Thymus (tissue), 11 donors: ENCODE data around the gene GSTP1. TPM values are rescaled to one million over a fixed set of nuclear protein-coding genes. Genes with fewer than 3 reads are reported as not detected.
"Not testable (repeated sequence)": the region's sequence is repeated elsewhere in the genome, so short reads cannot be mapped to it uniquely, and the experiment has no call there.

Source experiments
- DNase-seq, 9 donors: peaks; one replicate each; pipeline ENCODE4 v3.0.0-alpha.2; 2013; ENCODE audit warnings: low spot score in 9 of 9, low read depth in 6 of 9, missing footprints in 1 of 9
- H3K27ac ChIP-seq, 2 donors: one replicate each; pipeline ENCODE4 v1.5.1; 2013; ENCODE audit warnings: control low read depth in 1 of 2, low read depth in 1 of 2, low read length in 1 of 2, mild to moderate bottlenecking in 1 of 2, moderate library complexity in 1 of 2
- H3K27me3 ChIP-seq, 2 donors: one replicate each; pipeline ENCODE4 v1.5.1; 2013; ENCODE audit warnings: low read length in 1 of 2; ENCODE audit not compliant: control insufficient read depth in 2 of 2, insufficient read depth in 1 of 2
- H3K36me3 ChIP-seq, 2 donors: one replicate each; pipeline ENCODE4 v1.5.1; 2013; ENCODE audit warnings: low read length in 1 of 2, mild to moderate bottlenecking in 1 of 2, moderate library complexity in 1 of 2; ENCODE audit not compliant: control insufficient read depth in 2 of 2, insufficient read depth in 2 of 2
- H3K4me1 ChIP-seq, 2 donors: one replicate each; pipeline ENCODE4 v1.5.1; 2013; ENCODE audit warnings: low read length in 2 of 2; ENCODE audit not compliant: control insufficient read depth in 2 of 2, insufficient read depth in 2 of 2
- H3K4me3 ChIP-seq, 2 donors: one replicate each; pipeline ENCODE4 v1.5.1; 2013; ENCODE audit warnings: low read length in 2 of 2, control low read depth in 1 of 2, mild to moderate bottlenecking in 1 of 2
- H3K9me3 ChIP-seq, 2 donors: one replicate each; pipeline ENCODE4 v1.5.1; 2013; ENCODE audit warnings: low read length in 1 of 2, mild to moderate bottlenecking in 1 of 2; ENCODE audit not compliant: control insufficient read depth in 2 of 2, insufficient read depth in 1 of 2
- whole genome bisulfite sequencing: extraction: QIAGEN DNeasy Blood & Tissue Kit; methylation state at CpG from one replicate; pipeline ENCODE4 v1.1.7; 2013; 5-methylcytosine and 5-hydroxymethylcytosine counted together
- polyA plus RNA-seq: library from polyadenylated mRNA; stranded (reverse); fragments of 200-250 nt; gene quantifications from one replicate; pipeline ENCODE4 v1.2.3, GENCODE V29; 2013
- total RNA-seq: library from RNA; stranded (reverse); fragments of 120-200 nt; gene quantifications from one replicate; pipeline ENCODE4 v1.2.4, GENCODE V29; 2013
- donor health status: healthy.

GSTP1 gene
- total and polyA plus RNA-seq, 2 donors = 389 to 630 TPM

DNA sequence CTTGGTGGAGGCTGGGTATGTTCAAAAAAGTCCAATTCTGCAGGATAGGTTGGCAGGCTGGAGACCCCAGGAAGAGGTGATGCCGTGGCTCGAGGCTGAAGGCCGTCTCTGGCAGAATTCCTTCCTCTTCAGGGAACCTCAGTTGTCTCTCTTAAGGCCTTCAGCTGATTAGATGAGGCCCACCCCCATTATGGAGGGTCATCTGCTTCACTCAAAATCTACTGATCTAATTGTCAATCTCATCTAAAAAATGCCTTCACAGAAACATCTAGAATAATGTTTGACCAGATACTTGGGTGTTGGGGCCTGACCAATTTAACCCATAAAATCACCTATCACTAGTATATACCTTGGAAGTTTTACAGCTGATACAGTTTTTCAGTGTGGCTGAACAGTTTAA is 27.4 kb upstream of the GSTP1 start:
- no peak overlapping the region for H3K27ac ChIP-seq
- WGBS = 84% methylated on average over 3 of the region's 3 CpGs
- no peak overlapping the region for H3K4me3 ChIP-seq
- H3K27me3 ChIP-seq = peaks cover 0 to 2% of the 10 kb centered on the region in 2 donors
- no peaks in the 10 kb centered on the region for H3K36me3 ChIP-seq
- peaks cover 0 to 7% of the 10 kb centered on the region in 2 donors for H3K9me3 ChIP-seq
- H3K4me1 ChIP-seq = peaks cover 0 to 2% of the 10 kb centered on the region in 2 donors
- DNase-seq = no peak

DNA sequence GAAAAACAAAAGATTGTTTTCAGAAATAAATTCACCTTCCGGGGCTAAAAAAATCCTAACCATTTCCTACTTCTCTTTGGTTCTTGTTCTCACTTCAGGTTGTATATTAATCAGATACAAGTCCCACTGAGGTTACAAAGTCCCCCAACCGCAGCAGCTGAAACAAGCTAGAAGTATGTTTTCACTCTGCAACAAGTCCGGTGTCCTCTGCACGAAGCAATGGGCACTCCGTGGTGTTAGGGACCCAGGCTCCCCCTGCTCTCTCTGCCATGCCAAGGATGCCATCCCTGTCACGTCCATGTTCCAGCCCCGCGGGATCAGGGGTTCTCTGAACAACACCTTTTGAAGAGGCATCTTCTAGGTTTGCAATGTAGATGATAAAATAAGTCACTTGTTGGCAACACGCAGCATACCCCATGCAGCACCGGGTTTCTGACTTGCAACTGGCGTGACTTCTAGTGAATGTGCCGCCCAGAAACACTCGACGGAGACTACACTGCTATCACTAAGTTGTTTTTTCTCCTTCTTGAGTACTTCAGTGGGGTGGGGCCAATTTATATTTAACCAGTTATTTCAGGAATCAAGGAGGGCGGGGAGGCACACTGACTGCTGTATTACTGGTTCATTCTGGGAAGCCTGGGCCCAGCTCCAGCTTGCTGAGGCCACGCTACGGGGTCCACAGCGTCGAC is 25.4 kb upstream of the GSTP1 start:
- Histone ChIP-seq H3K27me3 (peaks cover 0 to 2% of the 10 kb centered on the region in 2 donors), H3K4me3 (no peak overlapping the region), H3K9me3 (no peaks in the 10 kb centered on the region), H3K36me3 (no peaks in the 10 kb centered on the region), H3K4me1 (peaks cover 0 to 2% of the 10 kb centered on the region in 2 donors), H3K27ac (no peak overlapping the region)
- WGBS = 93% methylated on average over 19 of the region's 19 CpGs
- DNase-seq = no peak

DNA sequence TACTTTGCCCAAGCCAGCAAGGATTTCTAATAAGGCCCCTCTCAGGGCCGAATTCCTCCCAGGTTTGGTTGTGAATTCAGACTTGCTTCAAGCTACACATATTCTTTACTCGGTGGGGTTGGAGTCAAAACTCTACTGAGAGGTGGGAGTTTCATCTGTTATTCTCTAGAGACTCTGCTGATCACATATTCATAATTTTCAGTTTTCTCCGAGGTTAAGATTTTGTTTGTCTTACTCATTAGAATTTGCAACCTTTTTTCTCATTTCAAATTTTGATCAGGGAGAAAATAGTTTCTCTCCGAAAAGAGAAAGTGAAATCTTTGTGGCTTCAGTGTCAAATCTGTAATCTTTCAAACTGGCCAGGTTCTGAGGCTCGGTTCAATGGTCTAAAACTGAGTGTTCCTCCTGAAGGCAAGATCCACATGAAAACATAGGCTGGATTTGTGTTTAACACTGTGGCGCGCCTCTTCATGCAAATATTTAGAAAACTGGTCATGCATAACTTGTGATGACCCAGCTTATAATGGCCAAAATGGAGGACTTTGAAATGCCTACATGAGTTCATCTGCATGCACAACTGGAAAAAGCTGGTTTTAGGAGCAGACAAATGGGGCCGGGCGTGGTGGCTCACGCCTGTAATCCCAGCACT is 21.5 kb upstream of the GSTP1 start:
- Histone ChIP-seq H3K27ac (no peak overlapping the region), H3K4me1 (peaks cover 0 to 2% of the 10 kb centered on the region in 2 donors), H3K27me3 (peaks cover 0 to 5% of the 10 kb centered on the region in 2 donors), H3K4me3 (no peak overlapping the region), H3K36me3 (no peaks in the 10 kb centered on the region), H3K9me3 (no peaks in the 10 kb centered on the region)
- DNase-seq = no peak
- WGBS = 78% methylated on average over 10 of the region's 10 CpGs

DNA sequence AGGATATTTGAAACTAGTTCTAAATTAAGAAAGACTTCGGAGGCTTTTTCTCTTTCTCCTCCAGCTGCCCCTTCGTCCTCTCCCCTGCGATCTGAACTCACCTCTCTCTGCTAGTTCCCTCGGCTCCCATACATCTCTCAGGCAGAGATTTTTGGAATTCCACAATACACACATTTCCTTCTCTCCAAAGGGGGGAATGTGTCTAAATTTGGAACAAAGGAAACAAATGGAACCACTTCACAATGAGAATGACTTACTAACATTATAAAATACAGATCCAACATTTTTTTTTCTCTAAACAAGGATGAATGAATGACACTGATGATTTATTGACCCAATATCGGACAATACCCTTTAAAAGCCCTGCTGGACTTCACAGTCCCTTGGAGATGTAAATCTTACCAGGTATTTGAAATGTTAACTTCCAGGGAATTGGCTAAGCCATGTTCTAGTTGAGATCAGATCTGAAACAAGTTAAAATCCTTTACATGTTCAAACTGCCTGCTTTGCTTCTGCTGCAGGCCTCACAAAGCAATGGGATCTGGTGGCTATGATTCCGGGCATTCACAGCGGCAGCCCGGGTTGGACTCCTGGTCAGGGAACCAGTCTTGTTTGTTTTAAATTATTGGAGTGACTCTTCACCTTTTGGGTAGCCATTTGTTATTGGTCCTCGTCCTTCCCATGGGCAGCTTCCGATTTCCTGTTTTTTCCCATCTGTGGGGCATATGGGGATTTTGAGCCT is 20.5 kb upstream of the GSTP1 start:
- Histone ChIP-seq H3K4me3 (no peak overlapping the region), H3K27me3 (peaks cover 0 to 5% of the 10 kb centered on the region in 2 donors), H3K4me1 (peaks cover 0 to 2% of the 10 kb centered on the region in 2 donors), H3K9me3 (no peaks in the 10 kb centered on the region), H3K27ac (no peak overlapping the region), H3K36me3 (no peaks in the 10 kb centered on the region)
- WGBS = 93% methylated on average over 10 of the region's 10 CpGs
- no peak for DNase-seq

DNA sequence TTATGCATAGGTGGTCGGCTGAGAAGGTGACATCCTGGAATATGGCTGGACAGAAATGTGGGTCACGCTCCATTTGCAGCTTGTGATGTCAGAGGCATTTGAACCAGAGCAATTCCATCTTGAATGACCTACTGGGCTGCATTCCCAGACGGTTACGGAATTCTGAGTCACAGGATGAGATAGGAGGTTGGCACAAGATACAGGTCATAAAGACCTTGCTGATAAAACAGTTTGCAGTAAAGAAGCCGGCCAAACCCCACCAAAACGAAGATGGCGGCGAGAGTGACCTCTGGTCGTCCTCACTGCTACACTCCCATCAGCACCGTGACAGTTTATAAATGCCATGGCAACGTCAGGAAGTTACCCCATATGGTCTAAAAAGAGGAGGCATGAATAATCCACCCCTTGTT is 19.9 kb upstream of the GSTP1 start:
- H3K4me3 ChIP-seq, H3K27ac ChIP-seq, H3K9me3 ChIP-seq, H3K36me3 ChIP-seq, DNase-seq, H3K4me1 ChIP-seq, H3K27me3 ChIP-seq: not testable (repeated sequence)
- WGBS = 91% methylated on average over 11 of the region's 11 CpGs

DNA sequence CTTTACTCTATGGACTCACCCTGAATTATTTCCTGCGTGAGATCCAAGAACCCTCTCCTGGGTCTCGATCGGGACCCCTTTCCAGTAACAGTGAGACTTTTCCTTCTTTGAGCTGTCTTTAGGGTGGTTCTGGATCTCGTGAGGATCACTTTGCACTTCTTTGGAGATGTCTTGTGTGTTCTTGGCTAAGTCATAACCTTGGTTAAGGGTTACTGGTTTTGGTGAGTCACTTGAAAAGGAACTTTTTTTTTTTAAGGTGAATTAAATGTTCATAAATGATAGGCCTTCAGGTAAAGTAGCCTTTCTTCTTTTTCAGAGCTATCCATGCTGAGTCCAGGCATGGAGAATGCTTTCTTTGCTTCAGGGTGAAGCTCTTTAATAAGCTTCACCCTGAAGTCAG is 19.4 kb upstream of the GSTP1 start:
- H3K27me3 ChIP-seq = peaks cover 0 to 3% of the 10 kb centered on the region in 2 donors
- WGBS = 95% methylated on average over 4 of the region's 4 CpGs
- no peak overlapping the region for H3K27ac ChIP-seq

DNA sequence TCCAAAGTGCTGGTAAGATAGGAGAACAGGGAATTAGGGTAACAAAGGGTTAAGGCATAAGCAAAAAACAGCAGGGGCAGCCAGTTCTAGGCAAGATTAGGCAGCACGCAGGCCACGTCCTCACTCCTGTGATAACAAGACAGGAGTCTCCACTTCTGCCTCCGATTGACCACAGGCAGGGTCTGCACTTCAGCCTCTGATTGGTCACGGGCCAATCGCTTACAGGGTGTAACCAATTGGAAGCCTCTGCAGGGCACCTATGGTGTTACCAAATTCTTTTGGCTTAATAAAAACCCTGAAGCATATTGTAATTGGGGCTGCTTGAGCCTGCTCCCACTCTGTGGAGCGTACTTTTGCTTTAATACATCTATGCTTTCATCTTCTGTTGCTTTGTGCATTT is 12.2 kb upstream of the GSTP1 start:
- Histone ChIP-seq H3K4me3 (no peak overlapping the region), H3K36me3 (no peaks in the 10 kb centered on the region), H3K27me3 (peaks cover 0 to 15% of the 10 kb centered on the region in 2 donors), H3K9me3 (no peaks in the 10 kb centered on the region), H3K4me1 (no peaks in the 10 kb centered on the region), H3K27ac (no peak overlapping the region)
- no peak for DNase-seq
- 96% methylated on average over 6 of the region's 6 CpGs for WGBS

More for the DNA sequence above, 19.4 kb upstream of the GSTP1 start:
- DNase-seq = no peak
- Histone ChIP-seq H3K4me3 (no peak overlapping the region), H3K9me3 (no peaks in the 10 kb centered on the region), H3K4me1 (no peaks in the 10 kb centered on the region), H3K36me3 (no peaks in the 10 kb centered on the region)

DNA sequence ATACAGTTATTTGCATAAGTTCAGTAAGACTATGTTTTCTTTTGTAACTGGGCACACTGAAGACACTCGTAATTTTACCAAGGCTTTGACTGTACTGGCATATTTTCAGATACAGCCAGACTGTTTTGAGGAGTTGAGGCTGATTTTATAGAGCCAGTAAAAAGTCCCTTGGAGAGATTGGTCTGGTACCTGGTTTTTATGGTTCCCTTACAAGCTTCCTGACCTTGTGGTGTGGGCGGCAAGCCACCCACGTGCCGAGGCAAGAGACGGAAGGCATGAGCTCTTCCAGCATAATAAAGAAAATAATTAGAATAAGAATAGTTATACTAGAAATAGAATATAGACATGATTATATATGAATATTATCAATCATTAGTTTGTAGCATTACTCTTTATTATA is 11.3 kb upstream of the GSTP1 start:
- H3K4me1 ChIP-seq = no peaks in the 10 kb centered on the region
- no peaks in the 10 kb centered on the region for H3K9me3 ChIP-seq
- H3K36me3 ChIP-seq = no peaks in the 10 kb centered on the region
- H3K4me3 ChIP-seq = no peak overlapping the region
- peaks cover 0 to 18% of the 10 kb centered on the region in 2 donors for H3K27me3 ChIP-seq
- 33% methylated on average over 5 of the region's 5 CpGs for WGBS
- no peak overlapping the region for H3K27ac ChIP-seq
- DNase-seq = no peak
